Activated CD8-positive, alpha-beta memory T cell treated with anti-CD3 and anti-CD28 coated beads, Interleukin-2, amount 10 ng/mL, durations not matched to agents 7 days and 5 days (primary cell): ENCODE measurements around the gene RNF149. TPM values are rescaled to one million over a fixed set of nuclear protein-coding genes. Genes with fewer than 3 reads are reported as not detected.
A peak's percentile ranks its signal among the peaks of the same experiment; 100 is the strongest.
"Not testable (repeated sequence)": the region's sequence is repeated elsewhere in the genome, so short reads cannot be mapped to it uniquely, and the experiment has no call there.

Experiments used
- ATAC-seq: fragments of 150-1000 bp; cut with Tn5 transposase; one replicate; pipeline ENCODE4 v1.10.0; 2021; ENCODE audit warnings: moderate library complexity
- CTCF ChIA-PET: fragments of 350-600 bp; sonication (Branson Sonifier 250); formaldehyde crosslinking; loops from one replicate; lab custom pipeline; 2021; ENCODE audit warnings: antibody characterized with exemption; lab: Charles Lee
- DNase-seq: peaks from one replicate; pipeline ENCODE4 v3.0.0-alpha.2; 2020
- H3K27ac Mint-ChIP-seq: one replicate; pipeline ENCODE4 v1.8.0; 2021; ENCODE audit warnings: mild to moderate bottlenecking, mixed read lengths
- H3K27me3 Mint-ChIP-seq: one replicate; pipeline ENCODE4 v1.8.0; 2021; ENCODE audit warnings: mixed read lengths
- H3K36me3 Mint-ChIP-seq: one replicate; pipeline ENCODE4 v1.8.0; 2021; ENCODE audit warnings: mild to moderate bottlenecking, mixed read lengths
- H3K4me1 Mint-ChIP-seq: one replicate; pipeline ENCODE4 v1.8.0; 2021; ENCODE audit warnings: mixed read lengths
- H3K4me3 Mint-ChIP-seq: one replicate; pipeline ENCODE4 v1.8.0; 2021; ENCODE audit warnings: mild to moderate bottlenecking, moderate library complexity, mixed read lengths
- H3K9me3 Mint-ChIP-seq: one replicate; pipeline ENCODE4 v1.8.0; 2022; ENCODE audit warnings: low read depth, mixed read lengths
- total RNA-seq, 2 experiments: library from RNA; stranded (reverse); gene quantifications; one replicate each; pipeline ENCODE4 v1.2.3, GENCODE V29; 2021

The RNF149 gene
- total RNA-seq, 2 experiments from 2014 or later, result 72.3 to 100 TPM

DNA sequence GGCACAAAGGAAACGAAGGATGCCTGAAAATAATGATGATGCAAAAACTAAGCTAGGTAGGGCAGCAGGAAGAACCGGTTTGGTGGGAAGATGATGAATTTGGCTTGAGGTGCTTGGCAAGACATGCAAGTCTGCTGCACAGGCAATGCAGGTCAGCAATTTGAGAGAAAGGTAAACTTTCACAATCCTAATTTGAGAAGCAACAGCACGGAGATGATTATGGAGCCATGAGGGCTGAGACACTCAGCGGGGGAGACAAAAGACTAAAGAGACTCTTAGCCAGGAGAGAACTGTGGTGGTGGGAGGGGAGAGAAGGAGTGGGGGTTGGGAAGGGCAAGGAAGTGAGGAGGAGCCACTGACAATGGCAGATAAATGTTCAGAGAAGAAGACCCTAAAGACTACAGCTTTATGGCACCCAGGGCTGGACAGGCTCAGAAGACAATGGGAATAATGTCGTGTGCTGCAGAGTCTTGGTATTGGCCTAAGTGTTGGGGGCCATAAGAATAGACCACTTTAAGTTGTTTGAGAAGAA, 19.4 kb upstream of the RNF149 start:
- no peaks in the 10 kb centered on the region for H3K9me3 Mint-ChIP-seq
- no peaks in the 10 kb centered on the region for H3K27me3 Mint-ChIP-seq
- no peak overlapping the region for H3K27ac Mint-ChIP-seq
- DNase-seq (no peak), ATAC-seq (peak; percentile 57)
- CTCF ChIA-PET, result interaction anchor here (0.7 to 9.1 kb wide), 16 partner anchors 13 to 372 kb away, joined by 3 to 87 read pairs (median 3); partner anchors contain the start of genes CNOT11, CREG2 and RNF149
- peaks cover 1% of the 10 kb centered on the region for H3K36me3 Mint-ChIP-seq
- H3K4me1 Mint-ChIP-seq, result peaks cover 3% of the 10 kb centered on the region
- no peak overlapping the region for H3K4me3 Mint-ChIP-seq

DNA sequence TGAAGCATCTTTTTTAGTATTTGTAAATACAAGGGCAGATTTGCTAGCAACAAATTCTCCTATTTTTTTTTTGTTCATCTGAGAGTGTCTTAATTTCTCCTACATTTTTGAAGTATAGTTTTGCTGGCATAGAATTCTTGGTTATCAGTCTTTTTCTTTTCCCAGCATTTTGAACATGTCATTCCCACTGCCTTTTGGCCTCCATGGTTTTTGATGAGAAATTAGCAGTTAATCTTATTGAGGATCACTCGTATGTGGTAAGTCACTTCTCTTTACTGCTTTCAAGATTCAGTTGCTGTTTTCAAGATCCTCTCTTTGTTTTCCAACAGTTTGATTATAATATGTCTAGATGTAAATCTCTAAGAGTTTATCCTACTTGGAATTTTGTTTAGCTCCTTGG, 16.9 kb upstream of the RNF149 start:
- peaks cover 1% of the 10 kb centered on the region for H3K36me3 Mint-ChIP-seq
- H3K4me3 Mint-ChIP-seq, result no peak overlapping the region
- ATAC-seq (no peak), DNase-seq (no peak)
- H3K27ac Mint-ChIP-seq, result no peak overlapping the region
- no peaks in the 10 kb centered on the region for H3K4me1 Mint-ChIP-seq
- no peaks in the 10 kb centered on the region for H3K27me3 Mint-ChIP-seq
- H3K9me3 Mint-ChIP-seq, result no peaks in the 10 kb centered on the region
- CTCF ChIA-PET, result interaction anchor here (0.9 to 9.1 kb wide), 2 partner anchors 16 to 72 kb away, joined by 3 to 87 read pairs; partner anchors contain the start of gene CNOT11

DNA sequence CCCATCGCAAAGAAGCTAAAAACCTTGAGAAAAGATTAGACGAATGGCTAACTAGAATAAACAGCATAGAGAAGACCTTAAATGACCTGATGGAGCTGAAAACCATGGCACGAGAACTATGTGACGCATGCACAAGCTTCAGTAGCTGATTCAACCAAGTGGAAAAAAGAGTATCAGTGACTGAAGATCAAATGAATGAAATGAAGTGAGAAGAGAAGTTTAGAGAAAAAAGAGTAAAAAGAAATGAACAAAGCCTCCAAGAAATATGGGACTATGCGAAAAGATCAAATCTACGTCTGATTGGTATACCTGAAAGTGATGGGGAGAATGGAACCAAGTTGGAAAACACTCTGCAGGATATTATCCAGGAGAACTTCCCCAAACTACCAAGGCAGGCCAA, 8.1 kb upstream of the RNF149 start:
- ATAC-seq, H3K36me3 Mint-ChIP-seq, H3K9me3 Mint-ChIP-seq, CTCF ChIA-PET, H3K27ac Mint-ChIP-seq, H3K4me1 Mint-ChIP-seq, H3K4me3 Mint-ChIP-seq, DNase-seq: not testable (repeated sequence)
- peaks cover 12% of the 10 kb centered on the region for H3K27me3 Mint-ChIP-seq

DNA sequence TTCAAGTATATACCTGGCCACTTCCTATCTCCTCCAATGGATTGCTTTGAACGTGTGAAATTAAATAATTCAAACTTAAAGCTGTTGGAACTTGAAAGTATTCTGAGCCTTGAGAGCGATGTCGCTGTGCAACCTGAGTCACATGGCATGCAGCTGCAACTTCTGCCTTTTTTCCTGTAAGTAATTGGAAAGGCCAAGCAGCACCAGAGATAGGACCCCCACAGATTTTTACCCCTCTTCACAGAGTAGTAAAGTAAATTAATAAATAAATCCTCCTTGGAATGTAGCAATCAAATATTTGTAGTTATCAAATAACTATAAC, 3.2 kb upstream of the RNF149 start:
- Mint-ChIP-seq H3K27ac (peak overlapping the region; percentile 9), H3K27me3 (peaks cover 3% of the 10 kb centered on the region), H3K4me3 (no peak overlapping the region), H3K4me1 (peaks cover 36% of the 10 kb centered on the region), H3K36me3 (peaks cover 3% of the 10 kb centered on the region), H3K9me3 (peaks cover 2% of the 10 kb centered on the region)
- ATAC-seq (no peak), DNase-seq (no peak)
- CTCF ChIA-PET, result interaction anchor here (1.1 to 4.2 kb wide), 5 partner anchors 10 to 59 kb away, joined by 3 to 39 read pairs (median 4); partner anchors contain the start of gene CNOT11

DNA sequence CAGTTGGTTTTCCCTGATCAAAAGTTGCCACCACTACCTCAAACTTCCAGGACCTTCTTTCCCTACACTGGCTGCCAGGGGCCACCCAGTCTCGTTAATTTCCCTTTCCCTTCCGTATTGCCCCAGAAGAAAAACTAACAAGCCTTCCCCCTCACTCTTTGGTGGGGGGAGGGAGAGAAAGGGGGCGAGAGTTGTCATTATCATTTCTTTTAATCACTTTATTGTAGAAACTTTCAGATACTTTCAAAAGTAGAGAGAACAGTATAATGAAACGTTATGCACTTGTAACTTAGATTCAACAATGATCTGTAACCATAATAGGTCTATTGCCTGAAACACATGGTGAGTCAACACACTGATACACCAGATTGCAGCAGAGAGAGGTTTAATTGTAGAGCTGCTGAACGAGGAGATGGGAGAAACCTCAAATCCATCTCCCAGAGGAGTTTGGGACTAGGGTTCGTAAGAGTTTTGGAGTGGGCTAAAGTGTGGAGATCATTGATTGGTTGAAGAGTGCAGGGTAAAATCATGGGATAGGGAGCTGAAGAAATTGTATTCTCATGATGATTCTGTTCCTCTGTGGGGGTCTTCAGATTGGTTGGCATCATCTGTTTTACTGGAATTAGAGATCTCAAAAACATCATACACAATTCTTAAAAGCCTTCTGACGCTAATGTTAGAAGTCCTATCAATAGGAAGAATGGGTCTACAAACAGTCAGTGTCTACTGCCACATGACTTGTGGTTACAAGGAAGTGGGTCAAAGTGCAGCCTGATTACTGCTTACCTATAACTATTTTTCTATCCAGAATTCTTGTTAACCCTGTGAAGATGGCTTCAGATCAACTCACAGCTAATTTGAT, 2.6 kb upstream of the RNF149 start:
- H3K27me3 Mint-ChIP-seq, result no peaks in the 10 kb centered on the region
- peak overlapping the region; percentile 41 for H3K27ac Mint-ChIP-seq
- CTCF ChIA-PET, result interaction anchor here (1.1 to 4.2 kb wide), 5 partner anchors 11 to 58 kb away, joined by 3 to 39 read pairs (median 4); partner anchors contain the start of gene CNOT11
- ATAC-seq, result no peak
- H3K9me3 Mint-ChIP-seq, result no peaks in the 10 kb centered on the region
- H3K36me3 Mint-ChIP-seq, result peaks cover 9% of the 10 kb centered on the region
- H3K4me3 Mint-ChIP-seq, result peak overlapping the region; percentile 3
- H3K4me1 Mint-ChIP-seq, result peaks cover 39% of the 10 kb centered on the region
- no peak for DNase-seq

DNA sequence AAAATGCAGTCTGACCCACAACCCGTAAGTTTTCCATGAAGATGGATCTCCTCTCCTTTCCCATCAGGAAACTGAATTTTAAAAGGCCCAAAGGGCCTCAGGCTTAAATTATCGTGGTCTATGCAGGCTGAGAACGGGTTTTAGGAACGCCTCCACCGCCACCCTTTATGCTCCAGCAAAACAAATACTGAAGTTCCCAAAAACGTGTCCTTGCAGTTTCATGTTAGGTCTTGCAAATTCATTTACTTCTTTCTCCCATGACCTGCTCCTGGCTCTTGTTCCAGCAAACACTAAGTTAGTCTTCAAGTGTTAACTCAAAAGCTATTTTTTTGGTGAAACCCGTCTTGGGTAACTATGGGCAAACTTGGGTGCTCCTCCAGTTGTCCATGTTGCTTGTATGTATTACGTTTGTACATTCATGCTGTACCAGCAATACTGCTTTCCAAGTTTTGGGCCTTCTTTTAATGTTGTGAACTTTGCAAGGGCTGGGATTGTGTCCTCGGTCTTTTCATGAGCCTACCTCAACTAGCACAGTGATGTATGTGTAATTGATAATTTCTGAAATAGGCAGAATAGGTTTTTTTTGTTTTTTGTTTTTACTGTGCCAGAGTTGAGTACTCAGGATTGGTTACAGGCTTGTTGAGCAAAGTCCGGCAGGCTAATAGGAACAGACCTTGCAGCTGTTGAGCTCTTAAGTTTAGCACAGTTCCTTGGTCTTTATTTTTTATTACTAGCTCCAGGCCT, 1.8 kb upstream of the RNF149 start:
- H3K4me3 Mint-ChIP-seq, result peak overlapping the region; percentile 36
- peaks cover 17% of the 10 kb centered on the region for H3K36me3 Mint-ChIP-seq
- peak overlapping the region; percentile 55 for H3K27ac Mint-ChIP-seq
- H3K4me1 Mint-ChIP-seq, result peaks cover 47% of the 10 kb centered on the region
- no peak for DNase-seq
- no peak for ATAC-seq
- CTCF ChIA-PET, result interaction anchor here (0.9 to 4.2 kb wide), 6 partner anchors 12 to 77 kb away, joined by 3 to 39 read pairs (median 5); partner anchors contain the start of genes CNOT11 and CREG2
- no peaks in the 10 kb centered on the region for H3K27me3 Mint-ChIP-seq
- no peaks in the 10 kb centered on the region for H3K9me3 Mint-ChIP-seq

DNA sequence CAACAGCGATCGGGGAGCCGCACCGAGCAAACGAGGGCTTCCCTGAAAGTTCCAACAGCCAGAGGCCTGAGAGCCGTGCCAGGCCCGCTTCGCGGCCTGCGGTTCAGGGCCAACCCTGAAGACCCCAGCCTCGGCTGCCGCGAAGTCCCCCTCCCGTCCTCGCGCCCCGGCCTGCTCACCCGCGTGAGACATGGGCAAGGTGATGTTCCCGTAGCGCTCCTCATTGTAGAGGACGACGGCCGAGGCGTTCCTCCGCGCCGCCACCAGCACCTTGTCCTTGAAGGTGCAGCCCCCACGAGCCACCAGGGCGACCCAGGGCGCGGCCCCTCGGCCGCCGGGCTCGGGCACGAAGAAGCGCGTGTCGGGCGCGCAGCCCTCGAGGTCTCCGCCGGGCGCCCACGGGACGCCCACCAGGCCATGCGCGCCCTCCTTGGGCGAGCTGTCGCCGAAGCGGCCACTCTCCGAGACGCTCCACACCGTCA, 510 bp downstream of the RNF149 start:
- peaks cover 66% of the 10 kb centered on the region for H3K4me1 Mint-ChIP-seq
- peak overlapping the region; percentile 97 for H3K27ac Mint-ChIP-seq
- peak overlapping the region; percentile 94 for H3K4me3 Mint-ChIP-seq
- H3K36me3 Mint-ChIP-seq, result peaks cover 32% of the 10 kb centered on the region
- no peaks in the 10 kb centered on the region for H3K27me3 Mint-ChIP-seq
- ATAC-seq, result peak; percentile 22
- peak; percentile 60 for DNase-seq
- no peaks in the 10 kb centered on the region for H3K9me3 Mint-ChIP-seq
- CTCF ChIA-PET, result interaction anchor here (1.0 to 4.2 kb wide), 5 partner anchors 20 to 305 kb away, joined by 3 to 39 read pairs (median 9); partner anchors contain the start of genes CNOT11 and RPL31

DNA sequence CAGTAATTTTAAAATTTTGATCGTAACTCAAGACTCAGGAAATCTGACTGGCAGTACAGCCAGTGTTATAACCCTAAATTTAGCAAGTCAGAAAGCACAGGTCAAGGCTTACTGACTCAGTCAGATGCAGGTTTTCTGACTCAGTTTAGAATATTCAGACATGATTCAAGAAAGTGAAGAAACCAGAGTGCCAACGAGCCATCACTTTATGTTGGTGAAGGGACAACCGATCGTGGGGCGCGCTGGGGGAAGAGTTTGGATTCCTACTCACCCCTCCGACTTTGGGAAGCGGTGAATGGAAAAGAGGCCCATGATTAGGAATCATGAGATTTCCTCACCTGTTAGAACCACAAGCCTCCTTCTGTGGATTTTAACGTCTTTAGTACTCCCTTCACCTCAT, 998 bp downstream of the RNF149 start:
- Mint-ChIP-seq H3K27ac (peak overlapping the region; percentile 97), H3K9me3 (no peaks in the 10 kb centered on the region), H3K4me3 (peak overlapping the region; percentile 94), H3K4me1 (peaks cover 70% of the 10 kb centered on the region), H3K36me3 (peaks cover 36% of the 10 kb centered on the region), H3K27me3 (no peaks in the 10 kb centered on the region)
- ATAC-seq (no peak), DNase-seq (peak; percentile 48)
- CTCF ChIA-PET, result interaction anchor here (1.0 to 1.9 kb wide), 3 partner anchors 21 to 305 kb away, joined by 3 to 17 read pairs (median 3); partner anchors contain the start of gene RPL31

DNA sequence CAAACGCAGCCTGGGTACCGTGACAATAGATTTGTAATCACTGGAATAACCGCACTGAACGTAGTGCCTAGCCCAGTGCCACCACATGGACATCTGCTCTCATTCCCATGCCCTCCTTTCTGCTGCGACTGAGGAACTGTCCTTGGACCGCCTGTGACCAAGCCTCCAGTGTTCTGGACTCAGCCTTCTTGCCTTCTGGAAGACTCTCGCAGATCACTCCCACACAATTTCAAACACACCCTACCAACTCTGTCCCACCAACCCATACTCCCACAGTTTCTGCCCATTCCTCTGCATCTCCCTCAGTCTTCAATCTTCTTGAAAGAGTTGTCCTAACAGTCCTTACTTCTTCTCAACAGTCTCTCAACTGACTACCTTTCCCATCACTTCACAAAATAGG, 2.1 kb downstream of the RNF149 start:
- H3K4me3 Mint-ChIP-seq, result peak overlapping the region; percentile 94
- CTCF ChIA-PET, result interaction anchor here (0.7 to 1.6 kb wide), 5 partner anchors 22 to 54 kb away, joined by 3 to 6 read pairs (median 3); partner anchors contain the start of gene CNOT11
- H3K36me3 Mint-ChIP-seq, result peaks cover 46% of the 10 kb centered on the region
- H3K27me3 Mint-ChIP-seq, result no peaks in the 10 kb centered on the region
- H3K27ac Mint-ChIP-seq, result peak overlapping the region; percentile 97
- no peaks in the 10 kb centered on the region for H3K9me3 Mint-ChIP-seq
- DNase-seq (peak; percentile 48), ATAC-seq (no peak)
- H3K4me1 Mint-ChIP-seq, result peaks cover 71% of the 10 kb centered on the region

DNA sequence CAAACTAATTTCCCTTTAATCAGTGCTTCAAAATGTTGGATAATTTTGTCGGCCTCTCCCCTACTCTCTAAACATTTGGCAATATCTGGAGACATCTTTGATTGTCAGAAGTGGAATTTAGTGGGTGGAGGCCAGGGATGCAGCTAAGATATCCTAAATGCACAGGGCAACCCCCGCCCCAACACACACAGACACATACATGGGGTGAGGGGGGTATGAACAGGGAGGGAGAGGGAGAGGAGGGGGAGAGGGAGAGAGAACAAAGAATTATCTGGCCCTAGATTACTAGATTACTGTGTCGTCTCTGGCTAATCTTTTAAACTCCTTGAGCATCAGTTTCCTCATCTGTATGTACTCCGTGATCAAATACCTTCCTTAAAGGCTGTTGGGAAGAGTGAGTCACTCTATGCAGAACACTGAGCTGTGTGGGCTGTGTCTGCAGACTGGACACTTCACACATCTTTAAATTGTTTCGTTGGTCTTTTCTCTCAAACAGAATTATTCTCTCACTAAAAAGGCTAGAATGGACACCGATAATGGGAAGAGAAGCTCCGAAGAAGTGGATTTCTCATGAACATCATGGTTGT, 2.9 kb downstream of the RNF149 start:
- ATAC-seq (no peak), DNase-seq (no peak)
- Mint-ChIP-seq H3K27ac (peak overlapping the region; percentile 97), H3K4me3 (peak overlapping the region; percentile 94), H3K4me1 (peaks cover 70% of the 10 kb centered on the region), H3K9me3 (no peaks in the 10 kb centered on the region), H3K36me3 (peaks cover 51% of the 10 kb centered on the region), H3K27me3 (no peaks in the 10 kb centered on the region)
- CTCF ChIA-PET, result interaction anchor here (0.7 to 1.6 kb wide), 3 partner anchors 23 to 53 kb away, joined by 3 to 6 read pairs (median 4); partner anchors contain the start of gene CNOT11

DNA sequence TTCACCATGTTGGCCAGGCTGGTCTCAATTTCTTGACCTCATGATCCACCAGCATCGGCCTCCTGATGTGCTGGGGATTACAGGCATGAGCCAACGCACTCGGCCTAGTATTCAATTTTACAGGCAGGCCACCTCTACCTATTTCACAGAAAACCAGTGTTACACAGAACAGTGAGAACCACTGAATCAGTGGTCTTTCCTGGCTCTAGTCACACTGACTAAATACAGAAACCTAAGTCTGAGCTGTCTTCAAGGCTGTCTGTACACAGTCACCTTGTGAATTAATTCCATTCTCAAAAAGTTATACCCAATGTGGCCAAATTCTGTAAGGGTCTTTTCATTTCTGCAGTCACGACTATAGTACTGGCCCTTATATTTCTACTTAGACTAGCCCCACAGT, 3.5 kb downstream of the RNF149 start:
- Mint-ChIP-seq H3K36me3 (peaks cover 53% of the 10 kb centered on the region), H3K9me3 (no peaks in the 10 kb centered on the region), H3K4me1 (peaks cover 69% of the 10 kb centered on the region), H3K27me3 (no peaks in the 10 kb centered on the region), H3K27ac (peak overlapping the region; percentile 97), H3K4me3 (peak overlapping the region; percentile 94)
- DNase-seq (no peak), ATAC-seq (no peak)
- CTCF ChIA-PET, result interaction anchor here (0.7 to 1.1 kb wide), 2 partner anchors 23 to 37 kb away, joined by 3 to 4 read pairs; no protein-coding TSS in a partner anchor

DNA sequence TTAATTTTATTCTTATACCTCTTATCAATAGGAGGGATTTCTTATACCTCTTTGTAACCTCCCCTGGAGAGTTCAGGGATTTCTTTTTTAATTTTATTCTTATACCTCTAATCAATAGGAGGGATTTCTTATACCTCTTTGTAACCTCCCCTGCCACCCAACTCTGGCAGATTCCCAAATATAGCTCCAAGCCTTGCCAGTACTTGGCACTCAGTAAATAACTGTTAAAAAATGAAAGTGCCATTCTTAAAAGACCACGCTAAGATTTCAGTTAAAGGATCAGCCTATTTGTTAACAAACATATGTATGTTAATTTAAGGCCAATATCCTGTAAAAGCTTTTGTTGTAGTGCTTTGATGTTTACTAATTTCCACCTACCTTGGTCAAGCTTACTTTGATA, 4.8 kb downstream of the RNF149 start:
- no peaks in the 10 kb centered on the region for H3K27me3 Mint-ChIP-seq
- no peaks in the 10 kb centered on the region for H3K9me3 Mint-ChIP-seq
- H3K4me3 Mint-ChIP-seq, result peak overlapping the region; percentile 94
- CTCF ChIA-PET, result interaction anchor here (1.2 to 1.5 kb wide), 4 partner anchors 17 to 39 kb away, joined by 3 to 6 read pairs (median 4); no protein-coding TSS in a partner anchor
- no peak overlapping the region for H3K27ac Mint-ChIP-seq
- peaks cover 68% of the 10 kb centered on the region for H3K4me1 Mint-ChIP-seq
- ATAC-seq (no peak), DNase-seq (no peak)
- H3K36me3 Mint-ChIP-seq, result peaks cover 63% of the 10 kb centered on the region
